Panc1 (cell line): ENCODE data around the gene EGFR. TPM values are rescaled to one million over a fixed set of nuclear protein-coding genes. Genes with fewer than 3 reads are reported as not detected.

Experiments
- ATAC-seq: fragments of 200-7000 bp; cut with Tn5 transposase; 2 replicates; pipeline ENCODE4 v1.9.1; 2020; ENCODE audit warnings: mild to moderate bottlenecking, moderate library complexity
- BruUV-seq: library from RNA; stranded (reverse); fragments of 400-500 nt; replicated peaks from 2 replicates; lab custom pipeline; 2021; lab: Mats Ljungman, UMichigan
- CTCF ChIA-PET: fragments of 300-600 bp; sonication (Branson Sonifier 250); formaldehyde crosslinking; loops from one replicate; lab custom pipeline; 2022; ENCODE audit warnings: antibody characterized with exemption; lab: Charles Lee
- POLR2A ChIA-PET: fragments of 300-600 bp; sonication (Branson Sonifier 250); formaldehyde crosslinking; loops from one replicate; lab custom pipeline; 2022; ENCODE audit warnings: antibody characterized with exemption; lab: Charles Lee
- DNase-seq: peaks from one replicate; pipeline ENCODE4 v3.0.0-alpha.2; 2010; ENCODE audit warnings: low read depth, low spot score
- H3K27ac ChIP-seq: 2 replicates; pipeline ENCODE4 v1.5.1; 2011; ENCODE audit warnings: mild to moderate bottlenecking, low read length, inconsistent platforms
- H3K27me3 ChIP-seq: fragments of 200-500 bp; sonication (Bioruptor generic); 2 replicates; pipeline ENCODE4 v1.6.0; 2014; ENCODE audit warnings: low read length, inconsistent platforms; ENCODE audit not compliant: control insufficient read depth, insufficient read depth
- H3K36me3 ChIP-seq: fragments of 200-500 bp; sonication (Bioruptor generic); 2 replicates; pipeline ENCODE4 v1.5.1; 2014; ENCODE audit warnings: inconsistent platforms, mild to moderate bottlenecking, low read length, moderate library complexity; ENCODE audit not compliant: control insufficient read depth, insufficient read depth
- H3K4me1 ChIP-seq: 2 replicates; pipeline ENCODE4 v1.5.1; 2011; ENCODE audit warnings: inconsistent platforms, mild to moderate bottlenecking, low read length, moderate library complexity; ENCODE audit not compliant: control insufficient read depth, insufficient read depth
- H3K4me3 ChIP-seq, 2 experiments: 2 replicates each; pipeline ENCODE4 v1.5.1; 2011 to 2012; ENCODE audit warnings: low read depth in 2 of 2, low read length in 2 of 2, mild to moderate bottlenecking in 2 of 2, inconsistent platforms in 1 of 2, moderate library complexity in 1 of 2
- H3K9me3 ChIP-seq: fragments of 200-500 bp; sonication (Bioruptor generic); 2 replicates; pipeline ENCODE4 v1.5.1; 2014; ENCODE audit warnings: low read depth, mild to moderate bottlenecking, inconsistent platforms, low read length, moderate library complexity; ENCODE audit not compliant: control insufficient read depth, insufficient read depth
- POLR2AphosphoS5 ChIP-seq: IDR thresholded peaks from 2 replicates; pipeline ENCODE4 v1.6.1; 2012; ENCODE audit warnings: mild to moderate bottlenecking, low read depth, low read length, moderate library complexity
- SIN3A ChIP-seq: IDR thresholded peaks from 2 replicates; pipeline ENCODE4 v1.6.1; 2012; ENCODE audit warnings: low read depth, mild to moderate bottlenecking, low read length, moderate library complexity, borderline replicate concordance; ENCODE audit not compliant: insufficient read depth
- TCF7L2 ChIP-seq: IDR thresholded peaks from 2 replicates; pipeline ENCODE4 v1.6.1; 2011; ENCODE audit warnings: mild to moderate bottlenecking, low read depth, low read length, inconsistent platforms
- in situ Hi-C: cut with HindIII; loops from 2 replicates; pipeline ENCODE4 v1.10.0; 2016; ENCODE audit warnings: low sequenced_read_pairs, low pct_unique_long_range_greater_than_20kb
- intact Hi-C: fragments of 100-400 bp; cut with micrococcal nuclease; formaldehyde crosslinking; loops from one replicate; pipeline ENCODE4 v1.10.0; 2022; ENCODE audit not compliant: unreplicated experiment
- total RNA-seq: library from RNA; stranded (reverse); gene quantifications from one replicate; pipeline ENCODE4 v1.2.1, GENCODE V29; 2021; ENCODE audit not compliant: unreplicated experiment
- TF ChIP-seq, protein P1 (sequence below): fragments of 450-650 bp; IDR thresholded peaks from 2 replicates; pipeline ENCODE4 v1.5.1; 2017; ENCODE audit warnings: mild to moderate bottlenecking
- TF ChIP-seq, protein P2 (sequence below), 2 experiments: IDR thresholded peaks; 2 replicates each; pipeline ENCODE4 v1.6.1; 2011 to 2012; ENCODE audit warnings: low read depth in 2 of 2, control low read depth in 1 of 2, low read length in 1 of 2, mild to moderate bottlenecking in 1 of 2, moderate library complexity in 1 of 2; ENCODE audit not compliant: insufficient read depth in 1 of 2

Gene EGFR
- total RNA-seq, 1 experiment from 2014 or later = 156 TPM

DNA sequence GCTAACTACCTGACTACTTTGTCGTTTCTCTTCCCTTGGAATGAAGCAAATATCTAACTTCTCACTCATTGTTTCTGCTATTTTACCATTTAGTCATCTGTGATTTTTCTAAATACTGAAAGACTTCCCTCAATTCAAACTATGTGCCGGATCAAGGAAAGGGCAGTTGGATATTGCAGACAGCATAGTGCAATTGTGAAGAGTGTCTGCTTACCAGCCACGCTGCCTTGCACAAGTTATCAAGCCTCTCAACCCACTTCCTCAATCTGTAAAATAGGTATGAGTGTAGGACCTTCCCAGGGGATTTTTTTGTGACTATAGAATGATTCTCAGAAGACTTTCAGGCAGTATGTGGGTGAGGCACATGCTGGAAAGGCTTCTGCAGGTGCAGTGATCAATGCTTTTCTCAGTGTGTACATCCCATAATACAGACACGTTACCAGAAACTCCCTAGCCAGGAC lies 54.3 kb downstream of the EGFR start:
- H3K36me3 ChIP-seq = no peaks in the 10 kb centered on the region
- DNase-seq = no peak

DNA sequence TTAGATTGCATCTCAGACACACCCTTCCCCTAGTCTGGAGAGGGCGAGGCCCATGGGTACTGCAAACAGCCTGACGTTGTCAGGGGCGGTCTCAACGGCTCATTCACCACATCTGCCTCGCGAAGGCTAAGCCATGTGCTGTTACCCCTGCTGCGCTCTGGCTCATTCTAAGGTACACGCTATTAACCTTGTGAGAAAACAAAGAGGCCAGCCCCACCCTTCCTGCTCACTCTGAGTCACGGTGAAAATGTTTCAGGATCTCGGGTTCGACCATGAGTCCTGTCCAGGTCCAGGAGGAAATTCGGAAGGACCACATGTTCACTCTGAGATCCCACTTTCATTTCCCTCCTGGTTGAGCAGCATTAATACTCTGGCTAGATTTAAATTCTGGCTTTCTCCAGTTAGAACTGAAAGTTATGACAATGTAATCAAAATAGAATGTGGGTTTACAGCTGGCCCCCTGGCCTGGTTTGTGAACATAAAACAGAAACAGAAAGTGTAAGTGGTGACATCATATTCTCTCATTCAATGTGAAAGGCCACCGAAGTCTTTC lies 55.2 kb downstream of the EGFR start:
- TF ChIP-seq TCF7L2 (peak; percentile 75), SIN3A (no peak; the same call in 1 of the 2 replicates), POLR2AphosphoS5 (peak; percentile 91)
- TF ChIP-seq, protein P1, sequence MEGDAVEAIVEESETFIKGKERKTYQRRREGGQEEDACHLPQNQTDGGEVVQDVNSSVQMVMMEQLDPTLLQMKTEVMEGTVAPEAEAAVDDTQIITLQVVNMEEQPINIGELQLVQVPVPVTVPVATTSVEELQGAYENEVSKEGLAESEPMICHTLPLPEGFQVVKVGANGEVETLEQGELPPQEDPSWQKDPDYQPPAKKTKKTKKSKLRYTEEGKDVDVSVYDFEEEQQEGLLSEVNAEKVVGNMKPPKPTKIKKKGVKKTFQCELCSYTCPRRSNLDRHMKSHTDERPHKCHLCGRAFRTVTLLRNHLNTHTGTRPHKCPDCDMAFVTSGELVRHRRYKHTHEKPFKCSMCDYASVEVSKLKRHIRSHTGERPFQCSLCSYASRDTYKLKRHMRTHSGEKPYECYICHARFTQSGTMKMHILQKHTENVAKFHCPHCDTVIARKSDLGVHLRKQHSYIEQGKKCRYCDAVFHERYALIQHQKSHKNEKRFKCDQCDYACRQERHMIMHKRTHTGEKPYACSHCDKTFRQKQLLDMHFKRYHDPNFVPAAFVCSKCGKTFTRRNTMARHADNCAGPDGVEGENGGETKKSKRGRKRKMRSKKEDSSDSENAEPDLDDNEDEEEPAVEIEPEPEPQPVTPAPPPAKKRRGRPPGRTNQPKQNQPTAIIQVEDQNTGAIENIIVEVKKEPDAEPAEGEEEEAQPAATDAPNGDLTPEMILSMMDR = no peak
- TF ChIP-seq, protein P2, sequence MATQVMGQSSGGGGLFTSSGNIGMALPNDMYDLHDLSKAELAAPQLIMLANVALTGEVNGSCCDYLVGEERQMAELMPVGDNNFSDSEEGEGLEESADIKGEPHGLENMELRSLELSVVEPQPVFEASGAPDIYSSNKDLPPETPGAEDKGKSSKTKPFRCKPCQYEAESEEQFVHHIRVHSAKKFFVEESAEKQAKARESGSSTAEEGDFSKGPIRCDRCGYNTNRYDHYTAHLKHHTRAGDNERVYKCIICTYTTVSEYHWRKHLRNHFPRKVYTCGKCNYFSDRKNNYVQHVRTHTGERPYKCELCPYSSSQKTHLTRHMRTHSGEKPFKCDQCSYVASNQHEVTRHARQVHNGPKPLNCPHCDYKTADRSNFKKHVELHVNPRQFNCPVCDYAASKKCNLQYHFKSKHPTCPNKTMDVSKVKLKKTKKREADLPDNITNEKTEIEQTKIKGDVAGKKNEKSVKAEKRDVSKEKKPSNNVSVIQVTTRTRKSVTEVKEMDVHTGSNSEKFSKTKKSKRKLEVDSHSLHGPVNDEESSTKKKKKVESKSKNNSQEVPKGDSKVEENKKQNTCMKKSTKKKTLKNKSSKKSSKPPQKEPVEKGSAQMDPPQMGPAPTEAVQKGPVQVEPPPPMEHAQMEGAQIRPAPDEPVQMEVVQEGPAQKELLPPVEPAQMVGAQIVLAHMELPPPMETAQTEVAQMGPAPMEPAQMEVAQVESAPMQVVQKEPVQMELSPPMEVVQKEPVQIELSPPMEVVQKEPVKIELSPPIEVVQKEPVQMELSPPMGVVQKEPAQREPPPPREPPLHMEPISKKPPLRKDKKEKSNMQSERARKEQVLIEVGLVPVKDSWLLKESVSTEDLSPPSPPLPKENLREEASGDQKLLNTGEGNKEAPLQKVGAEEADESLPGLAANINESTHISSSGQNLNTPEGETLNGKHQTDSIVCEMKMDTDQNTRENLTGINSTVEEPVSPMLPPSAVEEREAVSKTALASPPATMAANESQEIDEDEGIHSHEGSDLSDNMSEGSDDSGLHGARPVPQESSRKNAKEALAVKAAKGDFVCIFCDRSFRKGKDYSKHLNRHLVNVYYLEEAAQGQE (IDR thresholded peaks at IDR 0.05; ENCODE audit: insufficient read depth in 1 of 2, low read depth in 2 of 2, low read length in 1 of 2) = no peak
- no peaks in the 10 kb centered on the region for H3K9me3 ChIP-seq
- no peaks in the 10 kb centered on the region for H3K27me3 ChIP-seq
- H3K4me1 ChIP-seq = peaks cover 97% of the 10 kb centered on the region
- DNase-seq = peak; percentile 99
- intact Hi-C loops = loop anchor here (5.0 kb wide), 1 partner anchor 52 kb away; no protein-coding TSS in a partner anchor
- POLR2A ChIA-PET = interaction anchor here (1.8 kb wide), 1 partner anchor 8 kb away, joined by 14 read pairs; no protein-coding TSS in a partner anchor
- in situ Hi-C loops = no loop called here
- ATAC-seq = peak; percentile 89
- no peaks in the 10 kb centered on the region for H3K36me3 ChIP-seq
- peak overlapping the region; percentile 36 to 48 for H3K4me3 ChIP-seq
- H3K27ac ChIP-seq = peak overlapping the region; percentile 100
- CTCF ChIA-PET = interaction anchor here (0.6 kb wide), 1 partner anchor 82 kb away, joined by 4 read pairs; no protein-coding TSS in a partner anchor
- no TSS peak for BruUV-seq

More for the DNA sequence above, 54.3 kb downstream of the EGFR start:
- Histone ChIP-seq H3K9me3 (no peaks in the 10 kb centered on the region), H3K27ac (peak overlapping the region; percentile 100), H3K4me1 (peaks cover 97% of the 10 kb centered on the region), H3K4me3 (peak overlapping the region; percentile 36 to 48; a peak in 2 of 4 replicates), H3K27me3 (no peaks in the 10 kb centered on the region)
- intact Hi-C loops (loop anchor here (5.0 kb wide), 1 partner anchor 51 kb away; no protein-coding TSS in a partner anchor), in situ Hi-C loops (no loop called here)
- no peak for TF ChIP-seq TCF7L2
- no peak for TF ChIP-seq SIN3A
- TF ChIP-seq, protein P1 = no peak
- TF ChIP-seq POLR2AphosphoS5 = no peak
- TF ChIP-seq, protein P2 (IDR thresholded peaks at IDR 0.05; ENCODE audit: insufficient read depth in 1 of 2, low read depth in 2 of 2, low read length in 1 of 2) = no peak
- peak; percentile 6; the same call in 1 of the 2 replicates for ATAC-seq
- CTCF ChIA-PET = no interaction called here
- POLR2A ChIA-PET = interaction anchor here (0.6 kb wide), 1 partner anchor 58 kb away, joined by 6 read pairs; no protein-coding TSS in a partner anchor
- no TSS peak for BruUV-seq
